HepG2 (cell line): ENCODE results near the gene INF2. TPM values are rescaled to one million over a fixed set of nuclear protein-coding genes. Genes with fewer than 3 reads are reported as not detected.

ENCODE experiments used
- DZIP1 ChIP-seq: sonication (generic); formaldehyde crosslinking; IDR thresholded peaks from 2 replicates; pipeline ENCODE4 v1.5.0; 2020; ENCODE audit warnings: mild to moderate bottlenecking, missing genetic modification reagents
- EP300 ChIP-seq, 3 experiments: sonication (generic) in 1 of 3; formaldehyde crosslinking in 1 of 3; IDR thresholded peaks; 2 replicates each; pipeline versions ENCODE4 v1.5.1 to v1.6.1; 2011 to 2020; ENCODE audit warnings: low read depth in 2 of 3, low read length in 2 of 3, borderline replicate concordance in 1 of 3, improper control_type of control experiment in 1 of 3, mild to moderate bottlenecking in 1 of 3, missing genetic modification reagents in 1 of 3, moderate library complexity in 1 of 3
- FOXK2 ChIP-seq: fragments of 450-650 bp; IDR thresholded peaks from 2 replicates; pipeline ENCODE4 v1.6.1; 2016
- HHEX ChIP-seq: IDR thresholded peaks from 2 replicates; pipeline ENCODE4 v1.6.1; 2016; ENCODE audit warnings: control low read depth
- MTA3 ChIP-seq: sonication (generic); formaldehyde crosslinking; IDR thresholded peaks from 2 replicates; pipeline ENCODE4 v1.4.0; 2020; ENCODE audit warnings: missing genetic modification reagents
- NBN ChIP-seq: fragments of 450-650 bp; conservative IDR thresholded peaks from 2 replicates; pipeline ENCODE4 v1.6.1; 2017
- TCF12 ChIP-seq, 2 experiments: fragments of 450-650 bp in 1 of 2; sonication (generic) in 1 of 2; formaldehyde crosslinking in 1 of 2; IDR thresholded peaks; 2 replicates each; pipeline versions ENCODE4 v1.6.1 to v1.8.0; 2017 to 2022; ENCODE audit warnings: antibody characterized with exemption in 1 of 2, mild to moderate bottlenecking in 1 of 2, missing genetic modification reagents in 1 of 2, moderate library complexity in 1 of 2
- ZBTB49 ChIP-seq: sonication (generic); formaldehyde crosslinking; IDR thresholded peaks from 2 replicates; pipeline ENCODE4 v1.4.0; 2020; ENCODE audit warnings: missing genetic modification reagents, borderline replicate concordance
- ZNF232 ChIP-seq: sonication (generic); formaldehyde crosslinking; IDR thresholded peaks from 2 replicates; pipeline ENCODE4 v1.4.0; 2020; ENCODE audit warnings: missing genetic modification reagents, borderline replicate concordance
- ZNF253 ChIP-seq: sonication (generic); formaldehyde crosslinking; IDR thresholded peaks from 2 replicates; pipeline ENCODE4 v1.8.0; 2022; ENCODE audit warnings: mild to moderate bottlenecking, missing genetic modification reagents, borderline replicate concordance
- ZNF260 ChIP-seq: sonication (generic); formaldehyde crosslinking; IDR thresholded peaks from 2 replicates; pipeline ENCODE4 v1.4.0; 2020; ENCODE audit warnings: missing genetic modification reagents, low read depth, mild to moderate bottlenecking, borderline replicate concordance
- ZNF263 ChIP-seq: sonication (generic); formaldehyde crosslinking; IDR thresholded peaks from 2 replicates; pipeline ENCODE4 v1.4.0; 2020; ENCODE audit warnings: missing genetic modification reagents
- ZNF431 ChIP-seq: sonication (generic); formaldehyde crosslinking; IDR thresholded peaks from 2 replicates; pipeline ENCODE4 v1.9.0; 2022; ENCODE audit warnings: missing genetic modification reagents, low read depth, mild to moderate bottlenecking, borderline replicate concordance
- ZNF773 ChIP-seq: sonication (generic); formaldehyde crosslinking; IDR thresholded peaks from 2 replicates; pipeline ENCODE4 v1.4.0; 2020; ENCODE audit warnings: missing genetic modification reagents, borderline replicate concordance
- polyA plus RNA-seq, 8 experiments: library from polyadenylated mRNA; depleted of rRNA in 3 of 8; stranded (reverse) in 7 of 8; unstranded in 1 of 8; fragments of >200 nt; fragmentation: Illumina TruSeq in 4 of 8; extraction: Trizol in 4 of 8; gene quantifications; 2 replicates each; pipeline versions ENCODE4 v1.2.1 to v1.2.3, GENCODE V29; 2011 to 2016; ENCODE audit warnings: low read depth in 4 of 8, missing spikeins in 1 of 8, mixed read lengths in 1 of 8; ENCODE audit not compliant: insufficient read depth in 1 of 8
- total RNA-seq, 5 experiments: library from RNA; depleted of rRNA; stranded (reverse); fragments of >200 nt; fragmentation: Illumina TruSeq; extraction: Trizol; gene quantifications; 2 replicates each; pipeline ENCODE4 v1.2.3, GENCODE V29; 2016; ENCODE audit warnings: low read depth in 1 of 5
- TF ChIP-seq, protein P1 (sequence below): IDR thresholded peaks from 2 replicates; pipeline ENCODE4 v1.4.0; 2020; ENCODE audit warnings: mild to moderate bottlenecking, missing genetic modification reagents

INF2 gene
- total and polyA plus RNA-seq, 2 of the 13 experiments (the other 11 are each of a cell fraction or from before 2014, with no cell fraction given): 16.4 to 26.4 TPM

DNA sequence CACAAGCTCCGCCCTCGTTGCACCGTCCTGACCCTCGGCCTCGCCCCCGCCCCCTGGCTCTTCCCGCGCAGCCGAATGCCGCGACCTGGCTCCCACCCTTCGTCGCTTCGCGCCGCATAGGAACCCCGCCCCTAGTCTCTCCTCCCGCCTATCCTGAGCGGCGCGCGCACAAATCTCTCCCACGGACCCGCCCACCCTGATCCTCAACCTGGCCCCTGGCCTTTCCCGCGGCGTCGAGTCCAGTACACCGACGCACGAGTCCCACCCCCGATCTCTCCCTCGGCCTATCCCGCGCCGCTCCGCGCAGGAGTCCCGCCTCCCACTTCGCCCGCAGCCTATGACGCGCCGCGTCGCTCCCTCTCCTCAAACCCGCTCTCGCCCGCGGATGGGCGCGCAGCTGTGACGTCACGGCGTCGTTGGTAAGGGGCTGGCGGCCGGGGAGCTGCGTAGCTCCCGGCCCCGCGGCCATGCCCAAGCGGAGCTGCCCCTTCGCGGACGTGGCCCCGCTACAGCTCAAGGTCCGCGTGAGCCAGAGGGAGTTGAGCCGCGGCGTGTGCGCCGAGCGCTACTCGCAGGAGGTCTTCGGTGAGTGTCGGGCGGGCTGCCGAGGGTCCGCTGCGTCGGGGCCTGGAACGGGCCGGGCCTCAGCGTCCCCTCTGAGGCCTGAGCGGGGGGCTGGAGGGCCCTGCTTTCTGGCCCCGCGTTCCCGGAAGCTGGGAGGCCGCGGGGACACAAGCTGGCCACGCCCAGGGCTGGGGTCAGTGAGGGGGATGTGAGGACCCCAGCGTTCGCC is 63.5 kb downstream of the INF2 start, which contains the start of gene SIVA1 (continued):
- TF ChIP-seq, protein P1, sequence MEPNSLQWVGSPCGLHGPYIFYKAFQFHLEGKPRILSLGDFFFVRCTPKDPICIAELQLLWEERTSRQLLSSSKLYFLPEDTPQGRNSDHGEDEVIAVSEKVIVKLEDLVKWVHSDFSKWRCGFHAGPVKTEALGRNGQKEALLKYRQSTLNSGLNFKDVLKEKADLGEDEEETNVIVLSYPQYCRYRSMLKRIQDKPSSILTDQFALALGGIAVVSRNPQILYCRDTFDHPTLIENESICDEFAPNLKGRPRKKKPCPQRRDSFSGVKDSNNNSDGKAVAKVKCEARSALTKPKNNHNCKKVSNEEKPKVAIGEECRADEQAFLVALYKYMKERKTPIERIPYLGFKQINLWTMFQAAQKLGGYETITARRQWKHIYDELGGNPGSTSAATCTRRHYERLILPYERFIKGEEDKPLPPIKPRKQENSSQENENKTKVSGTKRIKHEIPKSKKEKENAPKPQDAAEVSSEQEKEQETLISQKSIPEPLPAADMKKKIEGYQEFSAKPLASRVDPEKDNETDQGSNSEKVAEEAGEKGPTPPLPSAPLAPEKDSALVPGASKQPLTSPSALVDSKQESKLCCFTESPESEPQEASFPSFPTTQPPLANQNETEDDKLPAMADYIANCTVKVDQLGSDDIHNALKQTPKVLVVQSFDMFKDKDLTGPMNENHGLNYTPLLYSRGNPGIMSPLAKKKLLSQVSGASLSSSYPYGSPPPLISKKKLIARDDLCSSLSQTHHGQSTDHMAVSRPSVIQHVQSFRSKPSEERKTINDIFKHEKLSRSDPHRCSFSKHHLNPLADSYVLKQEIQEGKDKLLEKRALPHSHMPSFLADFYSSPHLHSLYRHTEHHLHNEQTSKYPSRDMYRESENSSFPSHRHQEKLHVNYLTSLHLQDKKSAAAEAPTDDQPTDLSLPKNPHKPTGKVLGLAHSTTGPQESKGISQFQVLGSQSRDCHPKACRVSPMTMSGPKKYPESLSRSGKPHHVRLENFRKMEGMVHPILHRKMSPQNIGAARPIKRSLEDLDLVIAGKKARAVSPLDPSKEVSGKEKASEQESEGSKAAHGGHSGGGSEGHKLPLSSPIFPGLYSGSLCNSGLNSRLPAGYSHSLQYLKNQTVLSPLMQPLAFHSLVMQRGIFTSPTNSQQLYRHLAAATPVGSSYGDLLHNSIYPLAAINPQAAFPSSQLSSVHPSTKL (CRISPR knock-in tag): no peak; the same call in 1 of the 2 replicates
- TF ChIP-seq TCF12 (IDR thresholded peaks at IDR 0.05) (no peak), TCF12 (CRISPR knock-in tag; IDR thresholded peaks at IDR 0.05) (no peak; the same call in 1 of the 2 replicates), NBN (no peak), ZNF232 (CRISPR knock-in tag) (no peak; the same call in 1 of the 2 replicates), ZNF263 (CRISPR knock-in tag) (0 out of 2 replicates have a peak, but pooled peaks have one; percentile 35), HHEX (no peak), EP300 (IDR thresholded peaks at IDR 0.05; ENCODE audit: low read depth in 2 of 2, low read length in 2 of 2) (no peak; a peak in 1 of 4 replicates), EP300 (CRISPR knock-in tag; IDR thresholded peaks at IDR 0.05; ENCODE audit: borderline replicate concordance) (no peak), ZBTB49 (no peak), ZNF253 (CRISPR knock-in tag) (peak; percentile 28; the same call in 1 of the 2 replicates), DZIP1 (CRISPR knock-in tag) (no peak; the same call in 1 of the 2 replicates), ZNF260 (CRISPR knock-in tag) (no peak), ZNF431 (CRISPR knock-in tag) (peak; percentile 93), ZNF773 (no peak), FOXK2 (no peak), MTA3 (CRISPR knock-in tag) (no peak)
